ENCODE data around the gene GSS.
"Not testable (repeated sequence)": the region's sequence is repeated elsewhere in the genome, so short reads cannot be mapped to it uniquely, and the experiment has no call there.

DNA sequence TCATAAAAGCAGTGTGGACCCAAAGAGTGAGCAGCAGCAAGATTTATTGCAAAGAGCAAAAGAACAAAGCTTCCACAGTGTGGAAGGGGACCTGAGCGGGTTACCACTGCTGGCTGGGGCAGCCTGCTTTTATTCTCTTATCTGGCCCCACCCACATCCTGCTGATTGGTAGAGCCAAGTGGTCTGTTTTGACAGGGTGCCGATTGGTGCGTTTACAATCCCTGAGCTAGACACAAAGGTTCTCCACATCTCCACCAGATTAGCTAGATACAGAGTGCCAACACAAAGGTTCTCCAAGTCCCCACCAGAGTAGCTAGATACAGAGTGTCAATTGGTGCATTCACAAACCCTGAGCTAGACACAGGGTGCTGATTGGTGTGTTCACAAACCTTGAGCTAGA is 57.5 kb downstream of the GSS start:
- TF ChIP-seq, protein P1, sequence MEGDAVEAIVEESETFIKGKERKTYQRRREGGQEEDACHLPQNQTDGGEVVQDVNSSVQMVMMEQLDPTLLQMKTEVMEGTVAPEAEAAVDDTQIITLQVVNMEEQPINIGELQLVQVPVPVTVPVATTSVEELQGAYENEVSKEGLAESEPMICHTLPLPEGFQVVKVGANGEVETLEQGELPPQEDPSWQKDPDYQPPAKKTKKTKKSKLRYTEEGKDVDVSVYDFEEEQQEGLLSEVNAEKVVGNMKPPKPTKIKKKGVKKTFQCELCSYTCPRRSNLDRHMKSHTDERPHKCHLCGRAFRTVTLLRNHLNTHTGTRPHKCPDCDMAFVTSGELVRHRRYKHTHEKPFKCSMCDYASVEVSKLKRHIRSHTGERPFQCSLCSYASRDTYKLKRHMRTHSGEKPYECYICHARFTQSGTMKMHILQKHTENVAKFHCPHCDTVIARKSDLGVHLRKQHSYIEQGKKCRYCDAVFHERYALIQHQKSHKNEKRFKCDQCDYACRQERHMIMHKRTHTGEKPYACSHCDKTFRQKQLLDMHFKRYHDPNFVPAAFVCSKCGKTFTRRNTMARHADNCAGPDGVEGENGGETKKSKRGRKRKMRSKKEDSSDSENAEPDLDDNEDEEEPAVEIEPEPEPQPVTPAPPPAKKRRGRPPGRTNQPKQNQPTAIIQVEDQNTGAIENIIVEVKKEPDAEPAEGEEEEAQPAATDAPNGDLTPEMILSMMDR (IDR thresholded peaks at IDR 0.05; ENCODE audit: extremely low read depth in 1 of 2, insufficient read depth in 1 of 2, low read depth in 1 of 2, low read length in 2 of 2) = not testable (repeated sequence)
- TF ChIP-seq POLR2A (IDR thresholded peaks at IDR 0.05; ENCODE audit: low read depth, low read length); POLR2AphosphoS5 (IDR thresholded peaks at IDR 0.05; ENCODE audit: insufficient read depth, low read depth, low read length); EZH2 (IDR thresholded peaks at IDR 0.05; ENCODE audit: borderline replicate concordance, low read depth, low read length, severe bottlenecking); FOS (IDR thresholded peaks at IDR 0.05; ENCODE audit: borderline replicate concordance, insufficient read depth, low read length); JUN (IDR thresholded peaks at IDR 0.05; ENCODE audit: borderline replicate concordance, insufficient read depth, insufficient read length, low read depth); MYC (IDR thresholded peaks at IDR 0.05; ENCODE audit: low read depth, low read length): not testable (repeated sequence)
- TF ChIP-seq, protein P2, sequence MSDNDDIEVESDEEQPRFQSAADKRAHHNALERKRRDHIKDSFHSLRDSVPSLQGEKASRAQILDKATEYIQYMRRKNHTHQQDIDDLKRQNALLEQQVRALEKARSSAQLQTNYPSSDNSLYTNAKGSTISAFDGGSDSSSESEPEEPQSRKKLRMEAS (IDR thresholded peaks at IDR 0.05; ENCODE audit: insufficient read depth, insufficient read length) = not testable (repeated sequence)

Data from endothelial cell of umbilical vein (primary cell).